NCI-H2171 treated with DMSO at 0.1 percent for 48 hours (cell line): ENCODE results near the gene EFNA3.

Source experiments
- DNase-seq: peaks from one replicate; lab custom pipeline; 2025; lab: John Stamatoyannopoulos, UW

EFNA3 gene

DNA sequence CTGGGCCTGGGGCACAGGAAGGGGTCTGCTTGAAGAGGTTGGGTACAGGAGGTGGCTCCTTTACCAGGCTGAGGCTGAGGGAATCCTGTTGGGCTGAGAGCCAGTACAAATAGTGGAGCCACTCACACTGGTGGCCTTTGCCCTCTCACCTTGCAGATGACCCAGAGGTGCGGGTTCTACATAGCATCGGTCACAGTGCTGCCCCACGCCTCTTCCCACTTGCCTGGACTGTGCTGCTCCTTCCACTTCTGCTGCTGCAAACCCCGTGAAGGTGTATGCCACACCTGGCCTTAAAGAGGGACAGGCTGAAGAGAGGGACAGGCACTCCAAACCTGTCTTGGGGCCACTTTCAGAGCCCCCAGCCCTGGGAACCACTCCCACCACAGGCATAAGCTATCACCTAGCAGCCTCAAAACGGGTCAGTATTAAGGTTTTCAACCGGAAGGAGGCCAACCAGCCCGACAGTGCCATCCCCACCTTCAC is 55.2 kb downstream of the EFNA3 start:
- DNase-seq = no peak

DNA sequence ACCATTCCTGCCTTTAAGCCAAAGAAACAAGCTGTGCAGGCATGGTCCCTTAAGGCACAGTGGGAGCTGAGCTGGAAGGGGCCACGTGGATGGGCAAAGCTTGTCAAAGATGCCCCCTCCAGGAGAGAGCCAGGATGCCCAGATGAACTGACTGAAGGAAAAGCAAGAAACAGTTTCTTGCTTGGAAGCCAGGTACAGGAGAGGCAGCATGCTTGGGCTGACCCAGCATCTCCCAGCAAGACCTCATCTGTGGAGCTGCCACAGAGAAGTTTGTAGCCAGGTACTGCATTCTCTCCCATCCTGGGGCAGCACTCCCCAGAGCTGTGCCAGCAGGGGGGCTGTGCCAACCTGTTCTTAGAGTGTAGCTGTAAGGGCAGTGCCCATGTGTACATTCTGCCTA is 55.7 kb downstream of the EFNA3 start:
- no peak for DNase-seq

DNA sequence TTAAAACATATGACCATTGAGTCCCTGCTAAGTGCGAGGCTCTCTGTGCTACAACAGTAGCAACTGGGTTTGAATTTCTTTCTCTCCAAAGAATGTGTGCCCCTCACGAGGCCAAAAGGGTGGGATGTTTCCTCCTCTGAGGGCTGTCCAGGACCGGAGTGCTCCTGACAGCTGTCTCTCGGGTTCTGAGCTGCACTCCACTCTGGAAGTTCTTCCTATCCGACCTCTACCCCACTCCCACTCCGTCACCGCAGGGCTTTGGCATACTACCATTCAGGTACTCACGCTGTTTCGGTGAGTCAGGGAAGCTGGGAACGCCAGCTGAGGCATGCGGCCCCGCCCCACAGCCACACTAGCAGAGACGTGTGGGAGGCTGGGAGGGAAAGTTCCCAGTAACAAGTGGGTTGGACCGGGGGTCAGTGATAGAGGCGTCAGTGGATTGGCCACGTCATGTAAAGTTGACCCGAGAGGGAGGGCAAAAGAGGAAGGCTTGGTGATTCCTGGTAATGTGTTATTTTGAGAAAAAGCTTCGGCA is 56.3 kb downstream of the EFNA3 start:
- DNase-seq = peak; percentile 39

DNA sequence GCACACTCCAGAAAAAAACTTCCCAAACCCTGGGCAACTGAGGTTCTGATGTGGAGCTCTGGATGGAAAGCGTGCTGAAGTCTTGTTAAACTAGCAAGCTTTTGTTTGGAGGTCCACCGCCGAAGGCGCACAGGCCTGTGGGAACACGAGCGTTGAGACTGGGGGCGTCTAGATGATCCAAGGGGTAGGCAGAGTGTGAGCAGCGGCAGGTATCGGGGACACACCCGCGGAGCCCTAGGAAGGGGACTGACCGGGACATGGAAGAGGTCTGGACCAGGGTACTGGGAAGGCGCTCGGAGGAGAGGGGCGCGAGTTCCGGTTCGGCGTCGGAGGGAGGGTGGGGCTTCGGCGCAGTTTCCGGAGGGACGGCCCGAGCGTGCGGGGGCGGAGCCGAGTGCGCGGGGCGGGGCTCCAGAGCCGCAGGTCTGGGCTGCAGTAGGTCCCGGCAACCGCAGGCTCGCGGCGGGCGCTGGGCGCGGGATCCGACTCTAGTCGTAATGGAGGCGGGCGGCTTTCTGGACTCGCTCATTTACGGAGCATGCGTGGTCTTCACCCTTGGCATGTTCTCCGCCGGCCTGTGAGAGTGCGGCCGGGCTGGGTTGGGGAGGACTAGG is 56.9 kb downstream of the EFNA3 start, which contains the start of gene SLC50A1:
SLC50A1 (plus strand) TSS at position 438 of the 614 bp plus-strand sequence; CDS start at position 498, 60 bp downstream.
- DNase-seq = peak; percentile 93

DNA sequence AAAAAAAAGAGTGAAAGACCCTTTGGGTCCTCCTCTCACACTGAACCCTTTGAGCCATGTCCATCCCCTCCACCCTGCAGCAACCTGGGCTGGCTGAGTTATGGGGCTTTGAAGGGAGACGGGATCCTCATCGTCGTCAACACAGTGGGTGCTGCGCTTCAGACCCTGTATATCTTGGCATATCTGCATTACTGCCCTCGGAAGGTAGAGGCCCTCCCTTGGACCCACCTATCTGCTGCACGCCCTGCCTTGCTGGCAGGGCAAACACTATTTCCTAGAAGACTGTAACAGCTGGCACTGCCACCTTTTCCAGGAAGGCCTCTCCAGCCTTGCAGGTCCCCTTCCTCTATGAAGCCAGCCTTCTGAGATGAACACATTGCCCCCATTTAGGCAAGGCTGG is 58.1 kb downstream of the EFNA3 start:
- DNase-seq = no peak
